Measurements from ENCODE around the gene SHQ1.

SHQ1 gene

GRCh38 chr3:72699631-72700030 lies 148.6 kb downstream of the SHQ1 start:
- TF ChIP-seq MAX (IDR thresholded peaks at IDR 0.05; ENCODE audit: low read depth, low read length) (no peak), MYC (IDR thresholded peaks at IDR 0.05; ENCODE audit: low read depth, low read length) (no peak), CTCF (IDR thresholded peaks at IDR 0.05; ENCODE audit: low read depth, low read length) (no peak), POLR2A (IDR thresholded peaks at IDR 0.05; ENCODE audit: extremely low read depth, insufficient read length) (no peak)
- DNase-seq (ENCODE audit: low read depth), result no peak
- no peak overlapping the region for H3K4me3 ChIP-seq (ENCODE audit: low read depth, low read length)

Measured in NB4 (cell line).